Rectal smooth muscle tissue (tissue), 1 donor: ENCODE results near the gene STX2.

Source experiments
- H3K27ac ChIP-seq: one replicate; pipeline ENCODE4 v1.7.0; 2013; ENCODE audit warnings: low read depth, low read length, inconsistent platforms
- H3K27me3 ChIP-seq: one replicate; pipeline ENCODE4 v1.7.0; 2013; ENCODE audit warnings: low read length; ENCODE audit not compliant: control insufficient read depth, insufficient read depth
- H3K36me3 ChIP-seq: one replicate; pipeline ENCODE4 v1.7.0; 2013; ENCODE audit warnings: low read length; ENCODE audit not compliant: control insufficient read depth, insufficient read depth
- H3K4me1 ChIP-seq: one replicate; pipeline ENCODE4 v1.7.0; 2013; ENCODE audit warnings: low read length; ENCODE audit not compliant: control insufficient read depth, insufficient read depth
- H3K4me3 ChIP-seq: one replicate; pipeline ENCODE4 v1.7.0; 2013; ENCODE audit warnings: low read length
- H3K9ac ChIP-seq: one replicate; pipeline ENCODE4 v1.7.0; 2013; ENCODE audit warnings: low read length

The STX2 gene

DNA sequence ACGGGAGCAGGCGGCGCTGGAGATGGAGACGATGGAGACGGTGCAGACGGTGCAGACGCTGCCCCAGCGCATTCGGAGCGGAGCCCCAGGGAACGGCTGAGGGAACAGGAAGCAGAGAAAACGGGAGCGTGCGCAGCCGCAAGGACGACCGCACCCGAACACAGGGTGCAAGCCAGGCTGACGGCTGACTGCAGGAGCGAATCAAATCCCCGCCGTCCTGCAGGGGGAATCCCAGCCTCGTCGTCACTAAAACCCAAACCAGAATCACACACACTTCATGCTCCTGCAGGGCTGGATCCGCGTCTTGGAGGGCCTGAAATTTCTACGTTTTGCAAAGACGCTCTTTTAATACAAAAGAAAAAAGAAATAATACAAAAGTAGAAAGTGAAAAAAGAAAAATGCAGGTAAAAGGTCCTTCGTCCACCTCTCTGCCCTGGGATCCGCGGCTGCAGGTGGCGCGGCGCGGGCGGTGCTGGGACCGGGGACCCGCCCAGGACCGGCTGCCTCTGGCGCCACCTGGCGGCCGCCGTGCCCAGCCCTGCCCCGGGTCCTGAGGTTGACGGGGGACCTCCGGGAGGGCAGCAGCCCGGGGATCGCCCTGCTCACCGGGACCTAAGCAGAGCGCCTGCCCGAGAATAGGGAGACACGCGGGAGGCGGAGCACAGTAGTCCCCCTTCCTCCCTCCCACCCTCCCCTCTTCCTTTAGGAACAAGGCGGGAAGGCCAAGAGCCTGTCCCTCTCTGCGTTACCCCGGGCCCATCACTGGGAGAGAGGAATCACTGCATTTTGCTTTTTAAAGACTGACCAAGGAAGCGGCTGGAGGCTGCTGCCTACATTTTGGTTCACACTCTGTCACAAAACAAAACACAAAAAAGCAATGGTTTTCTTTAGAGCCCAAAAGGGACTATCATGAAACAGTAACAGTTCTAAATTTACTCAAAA is 20.1 kb downstream of the STX2 start:
- no peaks in the 10 kb centered on the region for H3K27me3 ChIP-seq
- H3K4me1 ChIP-seq = no peaks in the 10 kb centered on the region
- no peak overlapping the region for H3K27ac ChIP-seq
- H3K4me3 ChIP-seq = peak overlapping the region; percentile 70
- H3K9ac ChIP-seq = no peak overlapping the region
- peaks cover 7% of the 10 kb centered on the region for H3K36me3 ChIP-seq

- Histone ChIP-seq H3K9ac (no peak overlapping the region), H3K36me3 (peaks cover 3% of the 10 kb centered on the region), H3K4me1 (no peaks in the 10 kb centered on the region)
These were observed 20.8 kb downstream of the STX2 start for GRCh38 chr12:130818272-130818634.

GRCh38 chr12:130817804-130818203 is 21.2 kb downstream of the STX2 start:
- no peak overlapping the region for H3K27ac ChIP-seq
- H3K36me3 ChIP-seq = peaks cover 2% of the 10 kb centered on the region
- H3K4me1 ChIP-seq = no peaks in the 10 kb centered on the region

More at GRCh38 chr12:130818272-130818634, 20.8 kb downstream of the STX2 start:
- no peaks in the 10 kb centered on the region for H3K27me3 ChIP-seq
- peak overlapping the region; percentile 70 for H3K4me3 ChIP-seq
- no peak overlapping the region for H3K27ac ChIP-seq

GRCh38 chr12:130816097-130816496 is 23.0 kb downstream of the STX2 start:
- Histone ChIP-seq H3K4me3 (no peak overlapping the region), H3K27ac (no peak overlapping the region), H3K27me3 (no peaks in the 10 kb centered on the region), H3K9ac (no peak overlapping the region), H3K36me3 (no peaks in the 10 kb centered on the region), H3K4me1 (no peaks in the 10 kb centered on the region)

More at GRCh38 chr12:130817804-130818203, 21.2 kb downstream of the STX2 start:
- no peak overlapping the region for H3K4me3 ChIP-seq
- H3K27me3 ChIP-seq = no peaks in the 10 kb centered on the region
- H3K9ac ChIP-seq = no peak overlapping the region

DNA sequence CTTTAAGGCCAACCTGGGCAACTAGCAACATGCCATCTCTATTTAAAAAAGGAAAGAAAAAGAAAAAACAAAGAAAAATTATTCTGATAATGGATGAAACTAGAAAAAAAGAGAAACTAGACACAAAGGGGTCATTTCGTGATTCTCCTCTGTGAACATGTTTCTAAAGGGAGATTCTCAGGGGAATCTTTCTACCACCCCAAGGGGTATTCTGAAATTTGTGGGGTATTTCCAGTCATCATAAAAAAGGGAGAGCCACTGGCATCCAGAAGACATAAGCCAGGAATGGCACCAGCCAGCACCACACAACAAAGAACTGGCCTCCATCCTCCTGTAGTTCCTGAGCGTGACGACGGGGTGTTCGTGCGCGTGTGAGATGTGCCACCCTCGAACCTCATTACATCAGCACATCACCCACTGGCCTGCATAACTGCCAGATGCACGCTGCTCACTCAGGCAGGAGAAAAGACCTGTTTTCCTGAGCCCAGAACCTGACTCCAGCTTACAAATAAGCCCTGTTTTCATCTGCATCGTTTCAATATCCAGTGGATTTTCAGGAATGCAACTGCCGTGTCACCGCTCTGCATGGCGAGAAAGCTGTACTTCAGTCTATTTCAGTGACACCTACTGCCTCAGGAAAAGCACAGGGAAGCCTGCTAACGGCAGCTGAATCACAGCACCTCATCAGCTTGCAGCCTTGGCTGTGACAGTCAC is 23.9 kb downstream of the STX2 start:
- H3K36me3 ChIP-seq = no peaks in the 10 kb centered on the region
- no peaks in the 10 kb centered on the region for H3K27me3 ChIP-seq
- no peak overlapping the region for H3K4me3 ChIP-seq
- no peaks in the 10 kb centered on the region for H3K4me1 ChIP-seq
- H3K27ac ChIP-seq = no peak overlapping the region
- H3K9ac ChIP-seq = no peak overlapping the region

GRCh38 chr12:130813949-130814348 is 25.1 kb downstream of the STX2 start:
- no peak overlapping the region for H3K9ac ChIP-seq
- no peaks in the 10 kb centered on the region for H3K4me1 ChIP-seq
- H3K27me3 ChIP-seq = no peaks in the 10 kb centered on the region
- H3K4me3 ChIP-seq = no peak overlapping the region
- no peaks in the 10 kb centered on the region for H3K36me3 ChIP-seq
- H3K27ac ChIP-seq = no peak overlapping the region

DNA sequence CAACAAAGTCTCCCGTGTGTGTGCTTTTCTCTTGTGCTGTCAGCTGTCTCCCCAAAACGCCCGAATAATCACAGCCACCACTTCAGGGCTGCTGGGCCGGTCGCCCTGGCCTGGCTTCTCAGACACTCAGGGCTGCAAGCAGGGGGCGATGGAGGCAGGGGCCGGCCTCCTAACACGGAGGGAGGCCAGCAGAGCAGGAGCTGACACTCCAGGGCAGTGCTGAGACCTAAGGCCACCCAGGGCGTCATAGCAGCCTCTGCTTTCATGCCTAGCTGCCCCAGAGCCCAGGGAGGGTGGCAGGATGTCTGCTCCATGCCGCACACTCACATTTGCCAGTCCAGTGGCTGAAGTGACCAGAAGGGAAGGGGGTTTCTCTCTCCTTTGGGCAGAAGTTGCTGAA is 25.6 kb downstream of the STX2 start:
- Histone ChIP-seq H3K27me3 (no peaks in the 10 kb centered on the region), H3K9ac (no peak overlapping the region), H3K4me3 (no peak overlapping the region), H3K27ac (no peak overlapping the region), H3K4me1 (no peaks in the 10 kb centered on the region), H3K36me3 (no peaks in the 10 kb centered on the region)

- no peak overlapping the region for H3K9ac ChIP-seq
- H3K4me1 ChIP-seq = no peaks in the 10 kb centered on the region
- H3K27me3 ChIP-seq = no peaks in the 10 kb centered on the region
- no peak overlapping the region for H3K4me3 ChIP-seq
- peaks cover 5% of the 10 kb centered on the region for H3K36me3 ChIP-seq
- no peak overlapping the region for H3K27ac ChIP-seq
These were observed 29.3 kb downstream of the STX2 start for GRCh38 chr12:130809791-130810190.

GRCh38 chr12:130807309-130807708 is 31.7 kb downstream of the STX2 start:
- no peaks in the 10 kb centered on the region for H3K27me3 ChIP-seq
- H3K9ac ChIP-seq = no peak overlapping the region
- H3K27ac ChIP-seq = no peak overlapping the region
- H3K4me1 ChIP-seq = no peaks in the 10 kb centered on the region
- peaks cover 9% of the 10 kb centered on the region for H3K36me3 ChIP-seq
- H3K4me3 ChIP-seq = no peak overlapping the region

GRCh38 chr12:130806574-130806973 is 32.5 kb downstream of the STX2 start:
- H3K27ac ChIP-seq = no peak overlapping the region
- peaks cover 9% of the 10 kb centered on the region for H3K36me3 ChIP-seq
- H3K27me3 ChIP-seq = no peaks in the 10 kb centered on the region
- H3K4me1 ChIP-seq = no peaks in the 10 kb centered on the region
- H3K4me3 ChIP-seq = no peak overlapping the region
- no peak overlapping the region for H3K9ac ChIP-seq

DNA sequence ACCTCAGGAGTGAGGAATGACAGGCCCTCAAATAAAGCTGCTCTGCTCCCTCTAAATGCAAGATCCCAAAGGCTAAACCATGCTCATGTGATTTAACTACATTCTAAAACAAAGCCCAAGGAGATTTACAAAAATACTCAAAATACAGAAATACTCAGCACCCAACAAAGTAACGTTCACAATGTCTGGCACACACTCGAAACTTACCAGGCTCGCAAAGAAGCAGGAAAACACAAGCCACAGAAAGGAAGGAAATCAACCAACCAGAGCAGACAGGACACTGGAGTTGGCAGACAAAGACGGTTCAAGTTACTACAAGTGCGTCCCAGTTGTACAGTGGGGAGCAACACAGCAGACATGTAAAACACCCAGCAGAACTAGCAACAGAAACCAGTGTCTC is 33.4 kb downstream of the STX2 start:
- Histone ChIP-seq H3K27ac (no peak overlapping the region), H3K36me3 (peaks cover 9% of the 10 kb centered on the region), H3K9ac (no peak overlapping the region), H3K4me1 (no peaks in the 10 kb centered on the region), H3K27me3 (no peaks in the 10 kb centered on the region), H3K4me3 (no peak overlapping the region)

DNA sequence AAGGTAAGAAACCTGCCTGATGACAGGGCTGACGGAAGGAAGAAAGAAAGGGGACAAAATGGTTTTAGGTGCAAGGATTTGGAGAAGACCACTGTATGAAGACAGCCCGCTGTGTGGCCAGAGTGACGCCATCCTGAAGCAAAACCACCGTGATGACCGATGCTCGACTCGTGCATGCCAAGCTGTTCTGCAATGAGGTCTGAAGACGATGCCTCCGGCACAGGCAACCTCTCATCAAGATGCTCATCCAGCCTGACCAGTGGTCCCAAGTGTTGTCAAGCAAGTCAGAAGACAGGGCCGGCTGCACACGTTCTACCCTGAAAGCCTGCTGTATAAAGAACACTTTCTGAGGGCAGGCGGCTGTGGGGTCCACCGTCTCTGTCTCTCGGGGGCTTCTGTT is 34.8 kb downstream of the STX2 start:
- H3K4me1 ChIP-seq = no peaks in the 10 kb centered on the region
- peaks cover 9% of the 10 kb centered on the region for H3K36me3 ChIP-seq
- no peak overlapping the region for H3K4me3 ChIP-seq
- no peak overlapping the region for H3K9ac ChIP-seq
- no peaks in the 10 kb centered on the region for H3K27me3 ChIP-seq
- no peak overlapping the region for H3K27ac ChIP-seq
